NCI-H128 (cell line): ENCODE results near the gene RNF167.

Source experiments
- DNase-seq: peaks from one replicate; lab custom pipeline; 2025; ENCODE audit not compliant: unreplicated experiment; lab: John Stamatoyannopoulos, UW

The RNF167 gene

DNA sequence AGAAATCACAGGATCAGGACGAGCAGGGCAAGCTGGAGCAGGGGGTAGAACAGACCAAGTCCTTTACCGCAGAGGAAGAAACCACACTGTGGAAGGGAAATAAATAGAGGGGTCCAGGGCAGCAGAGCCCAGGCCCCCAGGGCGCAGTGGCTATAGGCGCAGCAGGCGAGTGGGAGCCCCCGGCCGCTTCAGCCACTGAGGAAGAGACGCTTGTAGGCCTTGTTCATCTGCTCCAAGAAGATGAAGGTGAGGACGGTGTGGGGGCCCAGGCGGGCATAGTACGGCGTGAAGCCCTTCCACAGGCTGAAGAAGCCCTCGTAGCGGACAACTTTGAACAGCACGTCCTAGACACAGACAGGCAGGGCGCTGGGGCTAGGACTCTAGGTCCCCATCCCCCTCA lies 2.5 kb upstream of the RNF167 start:
- no peak for DNase-seq

DNA sequence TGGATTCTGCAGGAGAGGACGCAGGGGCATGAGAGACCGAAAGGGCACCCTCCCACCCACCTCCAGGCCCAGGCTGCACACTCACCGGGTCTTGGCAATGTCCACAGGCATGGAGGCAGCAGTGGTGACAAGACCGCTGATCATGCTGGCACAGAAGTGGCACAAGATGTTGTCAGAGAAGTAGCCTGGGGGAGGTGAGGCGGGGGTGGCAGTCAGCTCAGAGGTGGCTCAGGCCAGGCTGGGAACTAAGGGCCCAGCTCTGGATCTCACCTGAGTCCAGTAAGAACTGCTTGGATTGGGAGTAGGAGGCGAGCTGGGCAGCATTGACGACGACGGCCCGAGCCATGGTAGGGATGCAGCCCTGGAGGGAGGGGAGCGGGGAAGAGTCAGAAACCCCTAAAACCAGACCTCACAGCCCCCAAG lies 2.0 kb upstream of the RNF167 start:
- no peak for DNase-seq

DNA sequence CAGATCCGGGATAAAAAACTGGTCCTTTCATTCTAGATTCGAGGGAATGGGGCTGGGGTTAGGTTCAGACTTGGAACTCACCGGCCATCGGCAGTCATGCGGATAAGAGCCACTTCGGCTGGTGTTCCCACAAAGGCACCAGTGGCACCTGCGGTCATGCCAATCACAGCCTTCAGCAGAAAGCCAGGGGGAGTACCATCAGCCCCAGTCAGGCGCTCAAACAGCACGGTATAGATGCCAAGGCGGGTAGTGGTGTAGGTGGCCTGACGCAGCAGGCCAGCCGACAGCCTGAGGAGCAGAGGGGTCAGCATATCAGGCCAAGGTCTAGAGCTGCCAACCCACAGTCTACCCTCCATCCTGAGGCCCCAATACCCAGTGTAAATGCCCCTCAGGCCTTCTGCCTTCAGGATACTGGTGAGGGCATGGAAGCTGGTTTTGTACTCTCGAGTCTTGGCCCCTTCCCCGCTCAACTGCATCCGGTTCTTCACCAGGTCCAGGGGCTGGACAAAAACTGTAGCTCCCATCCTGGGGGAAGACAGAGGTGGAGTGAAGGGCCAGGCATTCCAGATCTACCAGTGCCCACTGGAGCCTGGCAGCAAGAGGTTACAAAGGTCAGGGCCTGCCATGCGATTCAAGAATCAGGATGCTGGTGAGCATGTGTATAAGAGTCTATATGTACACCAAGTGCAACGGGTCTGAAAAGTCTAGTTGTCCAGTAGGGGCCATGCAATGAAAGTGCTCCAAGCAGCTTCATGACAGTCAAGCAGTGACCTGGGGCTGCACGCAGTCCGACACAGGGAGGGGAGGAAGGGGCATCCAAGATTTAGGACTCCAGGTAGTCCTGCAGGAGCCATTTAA lies 1.2 kb upstream of the RNF167 start:
- DNase-seq = no peak

DNA sequence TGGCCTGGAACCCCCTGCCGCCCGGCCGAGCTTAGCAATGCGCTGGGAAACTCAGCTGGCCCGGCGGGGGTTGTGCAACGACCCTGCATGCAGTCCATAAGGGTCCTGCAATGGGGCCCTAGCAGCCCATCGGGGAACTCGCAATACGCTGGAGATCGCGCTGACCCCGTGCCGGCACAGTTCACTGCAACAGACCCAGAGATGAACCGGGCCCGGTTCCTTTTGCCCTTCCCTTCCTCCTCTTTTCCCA lies 597 bp upstream of the RNF167 start:
- no peak for DNase-seq

DNA sequence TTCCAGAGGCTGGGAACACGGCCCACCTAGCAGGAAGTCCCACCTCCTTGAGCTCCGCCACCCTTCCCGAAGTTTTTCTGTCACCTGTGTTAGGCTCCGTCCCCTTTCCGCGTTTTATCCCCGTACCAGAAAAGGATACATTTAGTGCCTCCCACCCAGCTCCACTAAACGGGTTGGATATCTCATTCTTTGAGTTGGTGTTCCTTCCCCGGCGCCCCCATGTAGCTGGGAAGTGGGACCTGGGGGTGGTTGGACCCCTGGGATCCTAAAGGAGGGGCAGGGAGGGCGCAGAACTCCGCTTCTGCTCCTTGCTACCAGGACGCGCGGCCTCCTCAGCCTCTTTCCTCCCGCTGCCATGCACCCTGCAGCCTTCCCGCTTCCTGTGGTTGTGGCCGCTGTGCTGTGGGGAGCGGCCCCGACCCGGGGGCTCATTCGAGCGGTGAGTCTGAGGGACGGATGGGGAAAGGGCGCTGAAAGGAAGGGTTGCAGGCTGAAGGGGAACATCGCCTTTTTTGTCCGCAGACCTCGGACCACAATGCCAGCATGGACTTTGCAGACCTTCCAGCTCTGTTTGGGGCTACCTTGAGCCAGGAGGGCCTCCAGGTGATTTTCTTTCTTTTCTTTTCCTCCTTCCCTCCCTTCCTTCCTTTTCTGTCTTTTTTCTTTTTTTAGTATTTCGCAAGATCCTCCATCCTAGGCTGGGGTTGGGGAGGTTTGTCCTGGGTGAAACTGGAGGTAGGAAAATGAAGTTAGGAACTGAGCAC lies 669 bp downstream of the RNF167 start:
- DNase-seq = no peak

DNA sequence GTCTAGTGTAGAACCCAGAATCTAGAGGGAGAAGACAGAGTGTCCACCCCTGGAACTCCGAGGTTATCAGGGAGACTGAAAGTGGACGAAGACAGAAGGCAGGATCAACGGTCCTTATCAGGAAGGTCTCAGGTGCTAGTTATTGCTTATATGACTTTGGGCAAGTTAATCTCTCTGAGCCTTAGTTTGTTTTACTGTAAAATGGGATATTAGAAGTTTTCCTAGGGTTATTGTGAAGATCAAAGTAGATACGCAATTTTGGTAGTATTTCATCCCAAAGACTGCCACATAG lies 1.2 kb downstream of the RNF167 start:
- DNase-seq = no peak

DNA sequence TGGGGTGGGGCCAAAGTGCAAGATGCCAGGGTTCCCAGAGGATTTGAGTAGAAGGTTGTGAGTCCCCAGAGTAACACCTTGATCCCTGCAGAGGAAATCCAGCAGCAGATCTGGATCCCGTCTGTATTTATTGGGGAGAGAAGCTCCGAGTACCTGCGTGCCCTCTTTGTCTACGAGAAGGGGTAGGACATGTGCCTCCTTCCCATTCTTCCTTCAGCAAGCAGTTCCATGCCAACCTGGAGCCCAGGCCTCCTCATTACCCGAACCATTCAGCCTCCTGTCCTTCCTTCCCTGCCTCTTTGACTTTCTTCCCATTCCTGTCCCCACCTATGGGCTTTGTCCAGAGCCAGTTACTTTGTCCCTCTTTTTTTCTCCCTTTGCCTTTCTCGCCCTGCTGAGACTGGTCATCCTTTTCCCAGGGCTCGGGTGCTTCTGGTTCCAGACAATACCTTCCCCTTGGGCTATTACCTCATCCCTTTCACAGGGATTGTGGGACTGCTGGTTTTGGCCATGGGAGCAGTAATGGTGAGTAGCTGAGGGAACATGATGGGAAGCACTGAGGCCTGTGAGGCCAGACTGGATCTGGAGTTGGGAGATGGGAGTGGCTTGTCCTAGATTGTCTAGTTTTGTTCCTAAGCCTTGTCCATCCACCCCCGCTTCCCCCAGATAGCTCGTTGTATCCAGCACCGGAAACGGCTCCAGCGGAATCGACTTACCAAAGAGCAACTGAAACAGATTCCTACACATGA lies 2.9 kb downstream of the RNF167 start:
- DNase-seq = no peak

DNA sequence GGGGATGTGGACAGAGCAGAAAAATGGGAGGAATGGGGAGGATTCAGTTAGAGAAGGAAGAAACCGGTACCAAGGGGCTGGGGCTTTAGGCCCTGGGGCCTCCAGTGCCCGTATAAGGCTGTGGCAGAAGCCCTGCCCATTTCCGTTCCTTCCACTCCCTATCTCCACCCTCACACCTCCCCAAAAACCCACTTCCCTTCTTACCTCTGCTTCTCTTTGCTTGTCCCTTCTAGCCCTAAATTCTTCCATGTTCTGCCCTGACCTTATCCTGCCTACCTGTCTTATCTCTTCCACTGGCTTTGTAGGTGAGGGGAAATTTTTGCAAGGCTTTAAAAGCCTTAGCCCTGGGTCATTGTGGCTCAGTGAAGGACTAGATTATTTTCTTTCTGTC lies 4.1 kb downstream of the RNF167 start:
- no peak for DNase-seq

DNA sequence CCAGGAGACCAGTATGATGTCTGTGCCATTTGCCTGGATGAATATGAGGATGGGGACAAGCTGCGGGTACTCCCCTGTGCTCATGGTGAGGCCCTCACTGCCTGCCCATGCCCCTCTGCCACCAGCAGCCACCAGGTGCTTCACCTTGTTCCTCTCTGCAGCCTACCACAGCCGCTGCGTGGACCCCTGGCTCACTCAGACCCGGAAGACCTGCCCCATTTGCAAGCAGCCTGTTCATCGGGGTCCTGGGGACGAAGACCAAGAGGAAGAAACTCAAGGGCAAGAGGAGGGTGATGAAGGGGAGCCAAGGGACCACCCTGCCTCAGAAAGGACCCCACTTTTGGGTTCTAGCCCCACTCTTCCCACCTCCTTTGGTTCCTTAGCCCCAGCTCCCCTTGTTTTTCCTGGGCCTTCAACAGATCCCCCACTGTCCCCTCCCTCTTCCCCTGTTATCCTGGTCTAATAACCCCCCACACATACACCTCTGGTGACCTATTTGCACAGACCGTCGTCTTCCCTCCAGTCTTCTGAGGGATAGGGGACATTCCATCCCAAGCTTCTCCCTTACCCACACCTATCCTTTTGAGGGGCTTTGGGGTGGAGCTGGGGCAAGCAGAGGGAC lies 4.6 kb downstream of the RNF167 start:
- no peak for DNase-seq

DNA sequence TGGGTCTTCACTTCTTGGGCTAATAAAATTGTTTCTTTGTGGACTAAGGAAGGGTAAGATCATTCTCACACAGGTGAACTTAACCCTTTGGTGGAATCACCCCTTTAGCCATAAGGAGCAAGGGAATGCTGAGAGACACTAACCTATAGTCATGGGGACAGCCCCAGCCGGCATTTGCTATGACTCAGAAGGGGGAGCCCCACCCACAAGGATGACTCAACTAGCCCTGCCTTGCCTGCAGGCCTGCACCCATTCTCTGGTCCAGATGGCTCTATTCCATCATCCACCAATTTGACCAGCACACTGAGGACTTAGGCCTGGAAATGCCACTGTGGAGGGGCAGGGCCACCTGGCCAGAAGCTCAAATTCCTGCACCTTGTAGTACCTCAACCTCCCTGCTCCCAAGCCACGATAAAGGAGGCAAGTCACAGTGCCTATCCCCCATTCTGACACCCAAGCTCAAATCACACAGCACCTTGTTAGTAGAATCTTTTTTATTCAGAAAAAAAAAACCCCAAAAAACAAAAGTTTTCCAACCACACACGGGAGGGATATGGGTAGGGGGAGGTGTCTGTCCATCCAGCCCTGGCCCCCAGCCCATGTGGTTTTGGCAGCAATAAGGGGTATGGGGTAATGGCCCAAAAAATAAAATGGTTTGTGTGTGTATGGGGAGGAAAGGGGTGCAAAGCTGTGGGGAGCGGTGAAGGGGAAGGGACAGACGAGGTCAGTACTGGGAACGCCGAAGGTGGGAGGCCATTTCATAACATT lies 5.3 kb downstream of the RNF167 start:
- DNase-seq = no peak

DNA sequence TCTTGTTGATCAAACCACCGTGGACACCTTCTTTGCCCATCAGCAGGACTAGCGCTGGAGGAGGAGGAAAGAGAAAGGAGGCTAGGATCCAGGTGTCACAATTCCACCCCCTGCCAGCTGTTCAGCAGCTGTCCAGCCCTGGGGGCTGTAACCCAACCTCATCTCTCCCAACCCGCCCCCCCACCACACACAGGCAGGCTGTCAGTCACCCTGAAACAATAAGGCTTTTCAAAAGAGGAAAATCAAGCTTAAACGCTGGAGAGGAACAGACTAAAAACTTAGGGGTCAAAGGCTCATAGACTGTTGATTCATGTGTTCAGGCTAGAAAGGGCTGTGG lies 5.8 kb downstream of the RNF167 start:
- DNase-seq = no peak

DNA sequence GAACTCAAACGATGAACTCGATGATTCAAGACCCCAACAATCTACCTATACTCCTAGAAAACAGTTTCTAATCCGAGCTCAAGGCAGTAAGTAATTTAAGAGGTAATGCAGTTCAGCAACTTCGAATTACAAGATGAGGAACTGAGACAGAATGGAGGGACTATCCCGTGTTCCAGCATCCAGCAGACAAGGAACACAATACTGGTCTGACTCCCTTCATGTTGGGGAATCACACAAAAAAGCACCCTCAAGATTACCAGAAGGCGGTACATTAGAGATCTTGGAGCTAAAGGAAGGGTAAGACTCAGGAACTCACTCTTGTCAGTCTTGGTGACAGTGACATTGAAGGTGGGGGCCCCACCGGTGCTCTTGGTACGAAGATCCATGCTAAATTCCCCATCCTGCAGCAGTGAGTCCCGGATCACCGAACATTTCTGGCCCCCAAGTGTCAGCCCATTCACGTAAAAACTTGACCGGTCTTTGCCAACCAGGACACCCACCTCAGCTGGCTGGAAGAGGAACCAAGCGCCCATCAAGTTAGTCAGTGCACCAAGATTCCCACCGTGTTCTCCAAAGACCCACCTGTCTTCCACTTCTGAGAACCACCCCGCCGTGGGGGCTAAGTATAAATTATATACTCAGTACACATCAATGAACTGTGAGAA lies 6.4 kb downstream of the RNF167 start:
- DNase-seq = no peak

DNA sequence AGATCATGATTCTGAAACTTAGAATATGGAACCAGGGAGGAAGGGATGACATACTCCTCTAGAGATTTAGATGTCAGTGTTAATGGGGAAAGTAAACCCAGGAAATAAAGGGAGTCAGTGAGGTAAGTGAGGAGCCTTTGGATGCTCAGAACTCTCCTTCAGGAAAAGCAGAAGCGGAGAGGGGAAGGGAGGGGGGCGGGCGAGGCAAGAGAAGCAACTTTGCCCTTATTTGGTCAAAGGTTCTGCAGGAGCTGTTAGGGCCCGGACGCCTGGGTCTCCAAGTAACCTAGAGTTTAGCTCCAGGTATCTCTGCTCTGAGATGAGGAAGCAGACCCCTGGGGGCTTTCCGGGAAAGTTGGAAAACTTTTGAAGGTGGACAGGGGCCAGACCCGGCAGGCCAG lies 6.9 kb downstream of the RNF167 start:
- DNase-seq = no peak

DNA sequence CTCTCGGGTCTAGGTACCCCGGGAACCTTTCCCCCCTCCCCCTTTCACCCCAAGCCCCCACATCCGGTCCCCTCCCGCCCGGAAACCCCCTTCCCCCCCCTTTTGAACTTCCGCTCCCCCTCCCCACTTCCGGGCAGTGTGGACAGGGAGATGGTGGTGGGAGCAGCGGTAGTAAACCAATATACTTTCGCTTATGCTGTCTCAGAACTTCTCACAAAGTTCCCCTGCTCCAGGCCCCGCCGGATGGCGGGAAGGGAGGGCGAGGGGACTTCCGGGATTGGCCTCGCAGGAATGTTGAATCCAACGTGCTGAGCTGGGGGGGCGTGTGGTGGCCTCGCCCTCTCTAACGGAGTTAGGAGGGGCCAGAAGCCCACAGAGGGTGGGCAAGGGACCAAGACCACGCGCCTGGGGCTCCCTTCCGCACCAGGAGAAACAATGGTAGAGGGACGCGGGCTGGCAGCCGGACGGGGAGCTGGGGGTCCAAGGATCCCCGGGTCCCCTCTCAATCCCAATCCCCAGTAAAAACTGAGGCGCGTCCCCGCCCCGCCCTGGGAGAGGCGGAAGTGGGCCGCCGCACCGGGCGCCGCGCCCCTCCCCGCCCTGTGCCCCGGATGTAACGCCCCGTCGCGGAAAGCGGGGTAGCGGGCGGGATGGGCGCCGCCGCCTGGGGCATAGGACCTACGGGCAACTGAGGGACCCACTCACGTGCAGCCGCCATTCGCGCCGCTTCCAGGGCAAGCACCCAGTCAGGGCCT lies 7.5 kb downstream of the RNF167 start:
- DNase-seq = no peak

DNA sequence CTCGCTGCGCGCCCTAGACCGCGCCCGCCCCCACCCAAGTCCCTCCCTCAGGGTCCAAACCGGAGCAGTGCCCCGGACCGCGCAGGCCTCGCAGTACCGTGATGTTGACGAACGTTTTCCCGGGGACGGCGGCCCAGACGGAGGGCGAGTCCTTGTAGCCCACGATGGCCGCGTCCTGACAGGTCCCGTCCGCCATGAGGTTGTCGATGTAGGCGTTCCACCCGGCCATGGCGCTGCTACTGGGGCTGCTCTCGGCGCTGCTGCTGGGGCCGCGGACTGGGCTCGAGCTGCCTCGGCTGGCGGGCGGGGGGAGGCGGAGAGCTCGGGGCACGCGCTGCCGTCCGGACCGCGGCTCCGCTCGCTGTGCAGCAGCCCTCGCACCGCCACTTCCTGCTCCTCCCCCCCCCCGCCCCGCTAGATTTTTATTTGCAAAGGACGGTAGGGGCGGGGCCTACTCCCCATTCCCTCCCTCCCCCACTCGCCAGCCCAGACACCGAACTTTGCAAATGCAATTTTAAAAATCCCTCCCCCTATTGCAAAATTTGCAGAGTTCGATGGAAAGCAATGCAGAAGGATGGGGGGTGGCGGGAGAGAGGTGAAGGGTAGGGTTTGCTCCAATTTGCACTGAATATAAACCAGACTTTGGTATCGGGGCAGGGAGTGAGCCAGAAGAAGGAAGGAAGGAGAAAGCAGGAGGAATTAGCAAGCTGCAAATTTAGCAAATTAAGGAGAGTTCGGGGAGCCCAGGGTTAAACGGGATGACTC lies 8.3 kb downstream of the RNF167 start, which contains the start of gene PFN1:
TSS of gene PFN1 (minus strand) at position 365 of the 765 bp plus-strand sequence. CDS start at position 229, 136 bp downstream.
- DNase-seq = peak; percentile 45

DNA sequence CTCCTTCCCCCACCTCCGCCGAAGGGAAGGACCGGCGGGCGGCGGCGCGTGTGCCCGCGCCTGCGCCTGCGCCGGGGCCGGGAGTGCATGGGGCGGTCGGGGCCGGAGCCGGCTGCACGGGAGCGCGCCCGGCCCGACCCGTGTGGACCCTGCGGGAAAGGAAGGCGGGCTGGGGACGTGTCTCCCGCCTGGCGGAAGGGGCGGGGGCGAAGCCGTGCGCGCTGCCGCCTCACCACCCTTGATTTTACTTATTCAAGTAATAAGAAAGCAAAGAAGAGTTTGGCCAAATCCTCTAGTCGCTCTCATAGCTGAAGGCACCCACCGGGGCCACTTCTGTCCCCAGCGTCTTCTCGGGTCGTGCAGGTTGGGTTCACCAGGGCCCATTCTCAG lies 8.9 kb downstream of the RNF167 start:
- no peak for DNase-seq

DNA sequence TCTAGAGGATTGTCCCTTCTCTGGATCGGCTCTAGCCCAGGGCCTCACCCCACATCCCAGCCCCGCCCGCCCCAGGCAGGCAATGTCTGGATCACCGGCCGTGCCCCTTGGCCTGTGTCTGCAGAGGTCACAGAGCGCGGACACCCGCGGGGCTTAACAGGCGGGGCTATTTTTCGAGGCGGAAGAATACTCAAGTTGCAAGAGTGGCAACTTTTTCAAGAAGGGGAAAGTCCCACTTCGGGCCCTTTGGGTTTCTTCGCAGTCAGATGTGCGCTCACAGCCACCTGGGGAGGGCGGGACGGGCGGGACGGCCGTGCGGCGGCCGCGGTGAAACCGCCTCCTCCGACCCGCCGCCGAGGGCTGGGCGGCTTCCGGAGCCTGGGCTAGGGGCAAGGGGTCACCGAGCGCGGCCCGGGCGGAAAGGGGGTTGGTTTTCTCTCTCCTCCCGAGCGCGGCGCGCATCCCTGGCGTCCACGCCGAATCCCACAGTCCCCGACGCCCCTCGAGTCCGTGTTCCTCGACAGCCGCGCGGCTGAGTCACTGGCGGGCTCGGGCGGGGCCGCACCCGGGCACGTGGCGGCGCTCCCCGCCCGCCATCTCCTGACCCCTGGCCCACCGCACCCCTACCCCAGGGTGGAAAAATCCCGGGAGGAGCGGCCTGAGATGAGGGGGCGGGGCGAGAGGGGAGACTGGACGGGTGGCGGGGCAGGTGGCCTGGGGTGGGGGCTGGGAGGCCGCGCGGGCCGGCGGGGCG lies 9.4 kb downstream of the RNF167 start:
- DNase-seq = no peak

DNA sequence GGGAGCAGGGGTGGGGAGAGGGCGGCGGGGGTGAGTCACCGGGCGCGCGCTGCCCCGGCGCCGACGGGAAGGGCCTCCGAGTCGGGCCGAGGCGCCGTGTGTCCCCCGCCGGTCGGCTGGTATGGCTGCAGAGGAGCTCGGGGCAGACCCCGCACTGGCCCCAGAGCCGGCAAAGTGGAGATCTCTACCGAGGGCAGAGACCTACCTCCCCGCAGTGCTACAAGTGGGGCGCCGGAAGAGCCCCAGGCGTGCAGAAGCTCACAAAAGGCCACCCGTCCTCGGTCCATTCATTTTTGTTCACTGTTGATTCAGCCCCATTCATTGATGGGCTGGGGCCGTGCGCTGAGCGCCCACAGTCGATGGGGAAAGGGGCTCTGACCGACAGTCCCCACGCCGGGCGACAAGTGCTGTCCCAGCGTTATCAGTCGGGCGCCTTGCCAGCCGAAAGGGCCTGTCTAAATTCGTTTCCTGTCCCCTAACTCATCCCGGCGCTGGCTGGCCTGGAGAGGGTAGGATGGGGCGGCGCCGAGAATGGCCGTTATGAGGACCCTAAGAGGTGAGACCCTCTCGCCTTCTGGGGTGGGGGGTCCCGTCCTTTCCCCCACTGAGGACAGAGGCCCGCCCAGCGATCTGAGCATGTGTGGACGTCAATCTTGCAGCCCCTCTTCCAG lies 10.1 kb downstream of the RNF167 start:
- no peak for DNase-seq
